Purkinje cell (primary cell): ENCODE results near the gene SHISA6. TPM values are rescaled to one million over a fixed set of nuclear protein-coding genes. Genes with fewer than 3 reads are reported as not detected.

ENCODE experiments used
- polyA plus RNA-seq: library from polyadenylated mRNA; unstranded; fragments of >200 nt; fragmentation: Nextera tagmentation; gene quantifications from 2 replicates; pipeline ENCODE4 v1.2.1, GENCODE V29; 2014

SHISA6 gene
- polyA plus RNA-seq, result 70.7 and 89.9 TPM in 2 replicates

DNA sequence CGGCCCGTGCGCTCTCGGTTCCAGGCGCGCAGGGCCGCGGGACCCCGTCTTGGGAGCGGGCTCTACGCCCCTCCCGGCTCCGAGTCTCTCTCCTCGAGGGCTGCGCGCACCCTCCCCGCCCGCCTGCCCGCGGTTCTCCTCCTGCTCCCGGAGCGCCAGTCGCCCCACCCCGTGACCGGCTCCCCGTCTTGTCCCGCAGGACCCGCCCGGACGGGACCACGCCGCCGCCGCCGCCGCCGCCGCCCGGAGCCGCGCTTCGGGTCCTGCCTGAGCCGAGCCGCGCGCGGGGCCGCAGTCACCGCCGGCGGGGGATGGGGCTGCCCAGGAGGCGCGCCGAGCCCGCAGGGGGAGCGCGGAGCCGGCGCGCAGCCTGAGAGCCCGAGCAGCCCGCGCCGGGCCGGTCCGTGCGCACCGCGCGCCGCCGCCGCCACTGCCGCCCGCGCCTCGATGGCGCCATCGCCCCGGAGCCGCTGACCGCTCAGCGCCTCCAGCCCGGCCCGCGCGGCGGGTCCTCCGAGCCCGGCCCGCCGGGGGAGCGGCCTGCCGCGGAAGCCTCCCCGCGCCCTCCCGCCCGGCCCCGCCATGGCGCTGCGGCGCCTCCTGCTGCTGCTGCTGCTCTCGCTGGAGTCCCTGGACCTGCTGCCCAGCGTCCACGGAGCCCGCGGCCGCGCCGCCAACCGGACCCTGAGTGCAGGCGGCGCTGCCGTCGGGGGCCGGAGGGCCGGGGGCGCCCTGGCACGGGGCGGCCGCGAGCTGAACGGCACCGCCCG, at the start of gene SHISA6:
Gene SHISA6 (plus strand): TSS at position 373 of the 770 bp plus-strand sequence.

DNA sequence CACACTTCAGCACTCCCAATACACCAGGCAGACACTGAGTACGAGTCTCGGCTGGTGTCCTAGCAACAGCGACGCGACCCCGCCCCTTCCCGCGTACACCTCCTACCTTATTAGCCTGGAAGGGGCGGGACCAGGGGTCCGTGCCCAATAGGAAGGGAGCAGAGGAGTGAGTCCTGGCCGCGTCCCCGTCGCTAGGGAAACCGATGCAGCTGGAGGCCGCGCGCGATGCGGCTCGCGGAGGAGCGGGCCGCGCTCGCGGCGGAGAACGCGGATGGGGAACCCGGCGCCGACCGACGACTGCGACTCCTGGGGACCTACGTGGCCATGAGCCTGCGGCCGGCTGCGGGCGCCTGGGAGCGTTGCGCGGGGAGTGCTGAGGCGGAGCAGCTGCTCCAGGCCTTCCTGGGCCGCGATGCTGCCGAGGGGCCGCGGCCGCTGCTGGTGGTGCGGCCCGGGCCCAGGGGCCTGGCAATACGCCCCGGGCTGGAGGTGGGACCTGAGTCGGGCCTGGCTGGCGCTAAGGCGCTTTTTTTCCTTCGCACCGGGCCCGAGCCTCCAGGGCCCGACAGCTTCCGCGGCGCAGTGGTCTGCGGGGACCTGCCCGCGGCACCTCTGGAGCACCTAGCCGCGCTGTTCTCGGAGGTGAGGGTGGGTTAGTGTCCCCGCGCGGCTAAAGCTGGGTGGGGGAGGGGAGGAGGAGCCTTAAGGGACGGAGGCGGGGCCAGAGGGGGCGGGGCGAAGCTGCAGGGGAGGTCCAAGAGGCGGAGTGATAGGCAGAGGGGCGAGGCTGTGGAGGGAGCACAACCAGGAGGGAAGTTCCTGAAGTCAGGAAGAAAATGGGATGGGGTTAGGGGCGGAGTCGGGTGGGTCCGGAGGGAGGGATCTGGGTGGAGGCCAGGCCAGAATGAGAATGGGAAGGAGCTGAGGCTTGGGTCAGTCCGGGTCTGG, 357.5 kb downstream of the SHISA6 start, which contains the start of gene DNAH9:
Gene DNAH9 (plus strand): TSS at position 197 of the 948 bp plus-strand sequence. CDS start 29 bp downstream, at position 226.

